DND-41 (cell line): ENCODE measurements around the gene EPAS1.

Experiments
- CTCF ChIP-seq: IDR thresholded peaks from 2 replicates; pipeline ENCODE4 v1.5.1; 2012; ENCODE audit warnings: borderline replicate concordance, low read length, moderate library complexity, mild to moderate bottlenecking; ENCODE audit not compliant: poor library complexity, severe bottlenecking; ENCODE audit errors: extremely low read depth
- EZH2 ChIP-seq: IDR thresholded peaks from 3 replicates; pipeline ENCODE4 v1.6.1; 2012; ENCODE audit warnings: borderline replicate concordance, low read depth, mild to moderate bottlenecking, moderate library complexity, low read length, inconsistent platforms; ENCODE audit not compliant: severe bottlenecking

- no peak for TF ChIP-seq CTCF
- TF ChIP-seq EZH2, result no peak
Measured at GRCh38 chr2:46378616-46379015, 81.4 kb downstream of the EPAS1 start.
